Measurements from ENCODE around the gene DLG1. TPM values are rescaled to one million over a fixed set of nuclear protein-coding genes. Genes with fewer than 3 reads are reported as not detected.

The DLG1 gene
- total and polyA plus RNA-seq, 2 experiments from 2014 or later, result 54.8 to 128 TPM

DNA sequence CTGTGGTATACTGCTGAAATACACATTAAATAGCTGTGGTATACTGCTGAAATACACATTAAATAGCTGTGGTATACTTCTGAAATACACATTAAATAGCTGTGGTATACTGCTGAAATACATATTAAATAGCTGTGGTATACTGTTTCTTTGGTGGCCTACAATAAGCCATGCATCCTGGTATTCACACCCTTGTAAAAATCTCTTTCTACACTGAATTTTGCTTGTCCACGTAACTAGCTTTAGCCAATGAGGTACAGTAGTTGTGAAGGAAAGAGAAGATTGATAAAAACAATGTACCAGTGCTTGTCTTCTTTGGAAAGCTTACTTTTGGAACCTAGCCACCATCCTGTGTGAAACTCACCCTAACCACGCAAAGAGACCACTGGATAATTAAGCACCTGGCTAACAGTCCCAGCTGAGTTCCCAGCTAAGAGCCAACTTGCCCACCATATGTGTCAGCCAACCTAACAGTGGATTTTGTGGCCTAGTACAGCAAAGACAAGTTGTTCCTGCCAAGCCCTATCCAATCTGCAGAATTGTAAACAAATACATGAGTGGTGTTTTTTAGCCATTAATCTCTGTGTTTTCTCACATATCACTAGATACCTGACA is 165.4 kb downstream of the DLG1 start:
- no peak overlapping the region for H2AFZ ChIP-seq
- no peaks in the 10 kb centered on the region for H3K9me2 ChIP-seq (replicated peaks; ENCODE audit: insufficient read depth)
- DNase-seq (ENCODE audit: low spot score), result no peak
- no peak overlapping the region for H3K27ac ChIP-seq
- no peak overlapping the region for H3K4me3 ChIP-seq
- H3K27me3 ChIP-seq, result no peaks in the 10 kb centered on the region
- no peak overlapping the region for H3K4me2 ChIP-seq
- H3K79me2 ChIP-seq, result no peaks in the 10 kb centered on the region
- no peaks in the 10 kb centered on the region for H3K9me3 ChIP-seq (ENCODE audit: low read depth)
- 96% methylated on average over 2 of the region's 2 CpGs for WGBS (ENCODE audit: low lambda C conversion rate, missing lambda C conversion rate)
- no peak for TF ChIP-seq EZH2phosphoT487 (IDR thresholded peaks at IDR 0.05; ENCODE audit: low read depth, severe bottlenecking, unreplicated experiment)
- TF ChIP-seq EZH2 (IDR thresholded peaks at IDR 0.05; ENCODE audit: borderline replicate concordance), result no peak
- TF ChIP-seq, protein P1, sequence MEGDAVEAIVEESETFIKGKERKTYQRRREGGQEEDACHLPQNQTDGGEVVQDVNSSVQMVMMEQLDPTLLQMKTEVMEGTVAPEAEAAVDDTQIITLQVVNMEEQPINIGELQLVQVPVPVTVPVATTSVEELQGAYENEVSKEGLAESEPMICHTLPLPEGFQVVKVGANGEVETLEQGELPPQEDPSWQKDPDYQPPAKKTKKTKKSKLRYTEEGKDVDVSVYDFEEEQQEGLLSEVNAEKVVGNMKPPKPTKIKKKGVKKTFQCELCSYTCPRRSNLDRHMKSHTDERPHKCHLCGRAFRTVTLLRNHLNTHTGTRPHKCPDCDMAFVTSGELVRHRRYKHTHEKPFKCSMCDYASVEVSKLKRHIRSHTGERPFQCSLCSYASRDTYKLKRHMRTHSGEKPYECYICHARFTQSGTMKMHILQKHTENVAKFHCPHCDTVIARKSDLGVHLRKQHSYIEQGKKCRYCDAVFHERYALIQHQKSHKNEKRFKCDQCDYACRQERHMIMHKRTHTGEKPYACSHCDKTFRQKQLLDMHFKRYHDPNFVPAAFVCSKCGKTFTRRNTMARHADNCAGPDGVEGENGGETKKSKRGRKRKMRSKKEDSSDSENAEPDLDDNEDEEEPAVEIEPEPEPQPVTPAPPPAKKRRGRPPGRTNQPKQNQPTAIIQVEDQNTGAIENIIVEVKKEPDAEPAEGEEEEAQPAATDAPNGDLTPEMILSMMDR (IDR thresholded peaks at IDR 0.05; ENCODE audit: poor library complexity), result no peak
- no peaks in the 10 kb centered on the region for H4K20me1 ChIP-seq (ENCODE audit: insufficient read depth, poor library complexity, severe bottlenecking)
- H3K4me1 ChIP-seq (ENCODE audit: insufficient read depth), result no peaks in the 10 kb centered on the region
- H3K36me3 ChIP-seq (replicated peaks; ENCODE audit: insufficient read depth, low read depth), result no peaks in the 10 kb centered on the region

DNA sequence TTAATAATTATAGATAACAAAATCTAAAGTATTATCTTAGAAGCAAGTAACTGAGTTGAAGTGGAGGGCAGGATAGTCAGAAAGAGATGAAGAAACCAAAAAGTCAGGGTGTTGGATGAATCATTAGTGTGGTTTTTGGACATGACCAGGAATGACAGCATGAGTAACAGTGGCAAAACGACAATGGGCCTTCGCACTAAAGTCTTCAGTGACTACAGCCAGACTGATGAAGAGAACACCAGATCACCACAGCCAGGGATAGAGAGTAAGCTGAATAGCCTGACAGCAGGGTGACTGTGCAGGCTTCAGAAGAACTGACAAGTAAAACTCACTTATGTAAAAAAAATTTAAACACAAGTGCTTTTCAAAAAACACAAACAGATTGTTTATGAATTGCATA is 172.8 kb downstream of the DLG1 start:
- Histone ChIP-seq H3K4me2 (no peak overlapping the region), H3K27me3 (no peaks in the 10 kb centered on the region), H3K9me2 (replicated peaks; ENCODE audit: insufficient read depth) (no peaks in the 10 kb centered on the region), H4K20me1 (ENCODE audit: insufficient read depth, poor library complexity, severe bottlenecking) (peaks cover 3% of the 10 kb centered on the region), H3K27ac (no peak overlapping the region), H3K4me3 (no peak overlapping the region), H3K79me2 (peaks cover 8% of the 10 kb centered on the region), H3K9me3 (ENCODE audit: low read depth) (no peaks in the 10 kb centered on the region), H2AFZ (no peak overlapping the region), H3K36me3 (replicated peaks; ENCODE audit: insufficient read depth, low read depth) (peaks cover 3% of the 10 kb centered on the region), H3K4me1 (ENCODE audit: insufficient read depth) (no peaks in the 10 kb centered on the region)
- TF ChIP-seq EZH2 (IDR thresholded peaks at IDR 0.05; ENCODE audit: borderline replicate concordance) (no peak), EZH2phosphoT487 (IDR thresholded peaks at IDR 0.05; ENCODE audit: low read depth, severe bottlenecking, unreplicated experiment) (no peak)
- TF ChIP-seq, protein P1 (IDR thresholded peaks at IDR 0.05; ENCODE audit: poor library complexity), result no peak
- 86% methylated on average over 2 of the region's 2 CpGs for WGBS (ENCODE audit: low lambda C conversion rate, missing lambda C conversion rate)
- DNase-seq (ENCODE audit: low spot score), result no peak

- peaks cover 3% of the 10 kb centered on the region for H4K20me1 ChIP-seq (ENCODE audit: insufficient read depth, poor library complexity, severe bottlenecking)
- no peak overlapping the region for H3K4me2 ChIP-seq
- no peaks in the 10 kb centered on the region for H3K9me3 ChIP-seq (ENCODE audit: low read depth)
- no peaks in the 10 kb centered on the region for H3K27me3 ChIP-seq
- no peak overlapping the region for H3K4me3 ChIP-seq
- H3K4me1 ChIP-seq (ENCODE audit: insufficient read depth), result no peaks in the 10 kb centered on the region
- TF ChIP-seq, protein P1 (IDR thresholded peaks at IDR 0.05; ENCODE audit: poor library complexity), result no peak
- TF ChIP-seq EZH2 (IDR thresholded peaks at IDR 0.05; ENCODE audit: borderline replicate concordance) (no peak), EZH2phosphoT487 (IDR thresholded peaks at IDR 0.05; ENCODE audit: low read depth, severe bottlenecking, unreplicated experiment) (no peak)
- H2AFZ ChIP-seq, result no peak overlapping the region
- no peak overlapping the region for H3K27ac ChIP-seq
- H3K9me2 ChIP-seq (replicated peaks; ENCODE audit: insufficient read depth), result no peaks in the 10 kb centered on the region
- 60% methylated on average over 6 of the region's 6 CpGs for WGBS (ENCODE audit: low lambda C conversion rate, missing lambda C conversion rate)
- DNase-seq (ENCODE audit: low spot score), result no peak
- peaks cover 3% of the 10 kb centered on the region for H3K36me3 ChIP-seq (replicated peaks; ENCODE audit: insufficient read depth, low read depth)
- peaks cover 8% of the 10 kb centered on the region for H3K79me2 ChIP-seq
Measured at GRCh38 chr3:197124713-197125112, 173.7 kb downstream of the DLG1 start.
